A549 (cell line): ENCODE measurements around the gene MPHOSPH9. TPM values are rescaled to one million over a fixed set of nuclear protein-coding genes. Genes with fewer than 3 reads are reported as not detected.

ENCODE experiments used
- ATAC-seq, 2 experiments: fragments of 200-7000 bp in 1 of 2; fragments of >200 bp in 1 of 2; cut with Nextera tagmentation in 1 of 2; cut with Tn5 transposase in 1 of 2; 3 replicates each; pipeline versions ENCODE4 v1.8.0 to v1.9.1; 2018 to 2020; ENCODE audit warnings: mild to moderate bottlenecking in 1 of 2, moderate library complexity in 1 of 2
- CTCF ChIA-PET: fragments of 300-600 bp; sonication (Branson Sonifier 250); formaldehyde crosslinking; extraction: SDS; loops from one replicate; lab custom pipeline; 2021; ENCODE audit warnings: antibody characterized with exemption, inconsistent platforms; lab: Yijun Ruan, JAX
- POLR2A ChIA-PET: fragments of 350-600 bp; formaldehyde crosslinking; extraction: SDS; loops from one replicate; lab custom pipeline; 2021; ENCODE audit warnings: antibody characterized with exemption, inconsistent platforms; lab: Yijun Ruan, JAX
- DNase-seq, 2 experiments: peaks; one replicate each; pipeline versions ENCODE4 v3.0.0 to v3.0.0-alpha.2; 2011 to 2016; ENCODE audit warnings: low read depth in 1 of 2, low spot score in 1 of 2
- FAIRE-seq: peaks from 2 replicates; lab custom pipeline; 2011; peaks lifted over from hg19 to GRCh38; lab: Jason Lieb, UNC
- H3K27ac ChIP-seq, 2 experiments: fragments of >200 bp; sonication (Bioruptor Twin); formaldehyde crosslinking; 3 replicates each; pipeline ENCODE4 v1.5.1; 2016 to 2017
- H3K4me1 ChIP-seq: fragments of >200 bp; sonication (Bioruptor Twin); formaldehyde crosslinking; 3 replicates; pipeline ENCODE4 v1.6.1; 2016
- H3K4me2 ChIP-seq: fragments of >200 bp; sonication (Bioruptor Twin); formaldehyde crosslinking; 3 replicates; pipeline ENCODE4 v1.6.1; 2016
- H3K4me3 ChIP-seq: fragments of >200 bp; sonication (Bioruptor Twin); formaldehyde crosslinking; 3 replicates; pipeline ENCODE4 v1.5.1; 2016
- H3K9me3 ChIP-seq: fragments of >200 bp; sonication (Bioruptor Twin); formaldehyde crosslinking; 3 replicates; pipeline ENCODE4 v1.6.1; 2016
- BHLHE40 ChIP-seq: IDR thresholded peaks from 2 replicates; pipeline ENCODE4 v1.6.1; 2012; ENCODE audit warnings: low read depth, low read length, inconsistent platforms
- CBX2 ChIP-seq: fragments of 200-600 bp; sonication (generic); IDR thresholded peaks from 2 replicates; pipeline ENCODE4 v1.6.1; 2016; ENCODE audit warnings: low read depth, mild to moderate bottlenecking, borderline replicate concordance
- CHD4 ChIP-seq: fragments of 200-600 bp; sonication (generic); IDR thresholded peaks from 2 replicates; pipeline ENCODE4 v1.6.1; 2016; ENCODE audit warnings: antibody characterized with exemption, mild to moderate bottlenecking, borderline replicate concordance
- EHMT2 ChIP-seq: fragments of 200-600 bp; sonication (generic); IDR thresholded peaks from 2 replicates; pipeline ENCODE4 v1.6.1; 2016; ENCODE audit warnings: antibody characterized with exemption, low read depth, mild to moderate bottlenecking, moderate library complexity
- HOXA7 ChIP-seq: fragments of 250-450 bp; sonication (Bioruptor Pico); IDR thresholded peaks from 2 replicates; pipeline ENCODE4 v1.5.0; 2020; ENCODE audit warnings: mild to moderate bottlenecking, moderate library complexity
- JUN ChIP-seq, 2 experiments: fragments of >200 bp; sonication (Bioruptor Twin); formaldehyde crosslinking; IDR thresholded peaks; 2 replicates in 1 of 2; 3 replicates in 1 of 2; pipeline ENCODE4 v1.6.1; 2016 to 2017
- JUNB ChIP-seq: fragments of >200 bp; sonication (Bioruptor Twin); formaldehyde crosslinking; IDR thresholded peaks from 2 replicates; pipeline ENCODE4 v1.6.1; 2016
- KDM1A ChIP-seq: fragments of 200-600 bp; sonication (generic); IDR thresholded peaks from 2 replicates; pipeline ENCODE4 v1.6.1; 2016; ENCODE audit warnings: low read depth, mild to moderate bottlenecking
- KDM5A ChIP-seq: fragments of 200-600 bp; sonication (generic); IDR thresholded peaks from 2 replicates; pipeline ENCODE4 v1.6.1; 2016; ENCODE audit warnings: antibody characterized with exemption, mild to moderate bottlenecking
- MAFK ChIP-seq: fragments of 450-650 bp; IDR thresholded peaks from 2 replicates; pipeline ENCODE4 v1.6.1; 2014; ENCODE audit not compliant: partially characterized antibody
- MAZ ChIP-seq: fragments of 150-350 bp; IDR thresholded peaks from 2 replicates; pipeline ENCODE4 v1.6.1; 2014; ENCODE audit warnings: antibody characterized with exemption, low read depth, low read length, borderline replicate concordance
- NFE2L2 ChIP-seq: fragments of 150-350 bp; conservative IDR thresholded peaks from 2 replicates; pipeline ENCODE4 v1.6.1; 2014; ENCODE audit warnings: low read length
- POLR2A ChIP-seq: IDR thresholded peaks from 2 replicates; pipeline ENCODE4 v1.6.1; 2012; ENCODE audit warnings: mild to moderate bottlenecking, low read length
- RFX5 ChIP-seq: fragments of 450-650 bp; IDR thresholded peaks from 2 replicates; pipeline ENCODE4 v1.7.1; 2014; ENCODE audit warnings: antibody characterized with exemption, mild to moderate bottlenecking, moderate library complexity
- RNF2 ChIP-seq: fragments of 200-600 bp; sonication (generic); IDR thresholded peaks from 2 replicates; pipeline ENCODE4 v1.6.1; 2016; ENCODE audit warnings: low read depth, mild to moderate bottlenecking, antibody characterized with exemption, moderate library complexity, borderline replicate concordance
- SREBF2 ChIP-seq: fragments of 450-650 bp; IDR thresholded peaks from 2 replicates; pipeline ENCODE4 v1.6.1; 2014; ENCODE audit warnings: mild to moderate bottlenecking, moderate library complexity
- ZFP36 ChIP-seq: fragments of 450-650 bp; IDR thresholded peaks from 2 replicates; pipeline ENCODE4 v1.6.1; 2014; ENCODE audit warnings: borderline replicate concordance; ENCODE audit not compliant: partially characterized antibody
- ZSCAN20 ChIP-seq: fragments of 250-450 bp; sonication (Bioruptor Pico); IDR thresholded peaks from 2 replicates; pipeline ENCODE4 v1.8.0; 2022; ENCODE audit warnings: mild to moderate bottlenecking, moderate library complexity
- WGBS: methylation state at CpG from one replicate; pipeline ENCODE4 v1.1.6; 2017; ENCODE audit errors: missing lambda C conversion rate; 5-methylcytosine and 5-hydroxymethylcytosine counted together
- polyA plus RNA-seq, 4 experiments: library from polyadenylated mRNA; depleted of rRNA in 3 of 4; stranded (reverse); fragments of >200 nt; fragmentation: RNase III in 1 of 4; extraction: RNeasy Plus Mini Kit Qiagen cat#74134 plus additional on column Dnase treatment in 1 of 4; gene quantifications; 2 replicates in 3 of 4; 3 replicates in 1 of 4; pipeline ENCODE4 v1.2.3, GENCODE V29; 2011 to 2017
- TF ChIP-seq, protein P1 (sequence below): fragments of >200 bp; sonication (Bioruptor Twin); formaldehyde crosslinking; IDR thresholded peaks from 2 replicates; pipeline ENCODE4 v1.6.1; 2016
- TF ChIP-seq, protein P2 (sequence below): IDR thresholded peaks from 2 replicates; pipeline ENCODE4 v1.6.1; 2012; ENCODE audit warnings: low read depth, borderline replicate concordance
- TF ChIP-seq, protein P3 (sequence below): IDR thresholded peaks from 2 replicates; pipeline ENCODE4 v1.6.1; 2012

MPHOSPH9 gene
- polyA plus RNA-seq, 2 of the 4 experiments (the other 2 are of a cell fraction): 31.0 to 74.9 TPM

DNA sequence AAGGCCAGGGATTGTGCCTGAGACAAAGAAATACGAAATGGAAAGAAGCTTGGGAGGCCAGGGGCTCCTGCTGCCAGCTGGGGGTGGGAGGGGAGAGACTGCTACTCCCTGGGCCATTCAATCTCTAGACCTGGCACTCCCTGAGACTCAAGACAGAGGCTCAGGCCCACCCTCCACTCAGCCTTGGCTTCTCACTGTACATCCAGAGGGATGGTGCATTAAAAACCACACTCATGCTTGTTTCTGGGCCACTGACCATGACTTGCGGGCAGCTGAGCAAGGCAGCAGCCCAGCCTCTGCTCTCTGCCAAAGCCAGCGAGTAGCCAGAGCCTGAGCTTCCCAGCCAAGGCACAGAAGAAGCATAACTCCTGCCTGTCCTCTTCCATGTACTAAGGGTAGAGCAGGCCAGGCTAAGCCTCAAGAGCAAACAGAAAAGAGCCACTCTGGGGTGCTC lies 123.6 kb downstream of the MPHOSPH9 start (continued):
- TF ChIP-seq CBX2: no peak
- TF ChIP-seq JUN (IDR thresholded peaks at IDR 0.05): no peak
- no peak for TF ChIP-seq BHLHE40

DNA sequence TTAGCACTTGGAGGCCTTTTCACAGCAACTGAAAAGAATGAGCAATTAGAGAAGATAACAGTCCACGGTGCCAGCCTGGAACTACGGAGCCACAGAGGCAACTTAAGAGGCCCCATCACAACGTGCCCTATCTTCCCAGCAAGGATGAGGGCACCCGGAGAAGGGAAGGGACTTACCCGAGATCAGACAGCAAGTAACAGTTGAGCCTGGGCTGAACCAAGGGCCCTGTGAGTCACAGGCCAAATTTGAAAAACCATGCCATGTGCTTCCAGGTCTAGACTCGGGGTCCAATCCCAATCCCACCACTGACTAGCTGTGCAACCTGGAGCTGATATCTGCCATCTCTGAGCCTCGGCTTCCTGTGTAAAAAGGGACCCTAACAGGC lies 124.3 kb downstream of the MPHOSPH9 start:
- 85% methylated on average over 7 of the region's 7 CpGs for WGBS
- CTCF ChIA-PET: interaction anchor here (1.3 to 5.3 kb wide), 3 partner anchors 17 to 64 kb away, joined by 3 to 27 read pairs (median 8); partner anchors contain the start of gene PITPNM2

DNA sequence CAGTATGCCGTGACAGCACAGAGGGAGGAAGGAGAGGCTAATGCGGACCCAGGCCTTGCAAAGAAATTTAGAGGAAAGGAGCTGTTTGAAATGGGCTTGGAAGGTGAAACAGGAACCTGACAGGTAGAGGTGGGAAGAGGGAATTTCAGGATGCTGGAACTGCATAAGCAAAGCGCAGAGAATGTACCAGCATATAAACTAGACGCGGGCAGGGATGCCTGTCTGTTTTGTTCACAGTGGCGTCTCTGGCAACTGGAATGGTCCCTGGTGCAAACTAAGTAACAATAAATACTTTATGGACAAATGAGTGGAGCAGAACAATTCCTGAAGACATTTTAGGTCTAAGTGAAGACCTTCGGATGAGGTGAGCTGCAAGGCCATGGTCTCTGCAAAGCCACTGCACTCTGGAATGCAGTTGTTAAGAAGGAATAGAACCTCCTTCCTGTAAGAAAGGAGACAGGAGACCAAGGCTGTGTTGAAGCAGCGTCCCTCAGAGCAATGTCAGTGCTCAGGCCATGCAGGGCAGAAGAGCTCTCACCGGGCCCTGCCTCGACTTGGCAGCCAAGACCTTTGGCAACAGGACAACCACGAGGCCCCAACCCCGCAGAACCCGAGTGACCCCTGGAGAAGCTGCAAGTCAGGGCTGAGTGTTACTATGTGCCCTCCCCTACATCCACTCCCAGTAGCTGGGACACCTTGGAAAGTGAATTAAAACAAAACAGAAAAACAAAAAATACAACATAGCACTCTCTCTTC lies 124.8 kb downstream of the MPHOSPH9 start:
- TF ChIP-seq ZSCAN20 (no peak), JUNB (no peak), EHMT2 (no peak), JUN (IDR thresholded peaks at IDR 0.05) (no peak), MAZ (no peak), HOXA7 (no peak), BHLHE40 (no peak)
- peak overlapping the region in 1 of 2 experiments; percentile 66; a peak in 1 of 6 replicates for H3K27ac ChIP-seq
- H3K9me3 ChIP-seq: no peaks in the 10 kb centered on the region
- H3K4me1 ChIP-seq: peaks cover 26% of the 10 kb centered on the region
- H3K4me2 ChIP-seq: no peak overlapping the region
- DNase-seq (no peak), FAIRE-seq (no peak), ATAC-seq (no peak)
- CTCF ChIA-PET: interaction anchor here (0.6 to 5.3 kb wide), 5 partner anchors 12 to 77 kb away, joined by 3 to 27 read pairs (median 3); partner anchors contain the start of gene PITPNM2
- no peak overlapping the region for H3K4me3 ChIP-seq
- WGBS: 92% methylated on average over 13 of the region's 13 CpGs
- POLR2A ChIA-PET: no interaction called here

More for the DNA sequence above, 124.3 kb downstream of the MPHOSPH9 start:
- ATAC-seq: no peak
- no peak overlapping the region for H3K4me3 ChIP-seq
- no peaks in the 10 kb centered on the region for H3K9me3 ChIP-seq
- FAIRE-seq: no peak
- no peak for TF ChIP-seq RNF2
- TF ChIP-seq, protein P1, sequence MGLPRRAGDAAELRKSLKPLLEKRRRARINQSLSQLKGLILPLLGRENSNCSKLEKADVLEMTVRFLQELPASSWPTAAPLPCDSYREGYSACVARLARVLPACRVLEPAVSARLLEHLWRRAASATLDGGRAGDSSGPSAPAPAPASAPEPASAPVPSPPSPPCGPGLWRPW: no peak
- TF ChIP-seq, protein P2, sequence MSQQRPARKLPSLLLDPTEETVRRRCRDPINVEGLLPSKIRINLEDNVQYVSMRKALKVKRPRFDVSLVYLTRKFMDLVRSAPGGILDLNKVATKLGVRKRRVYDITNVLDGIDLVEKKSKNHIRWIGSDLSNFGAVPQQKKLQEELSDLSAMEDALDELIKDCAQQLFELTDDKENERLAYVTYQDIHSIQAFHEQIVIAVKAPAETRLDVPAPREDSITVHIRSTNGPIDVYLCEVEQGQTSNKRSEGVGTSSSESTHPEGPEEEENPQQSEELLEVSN: no peak
- no peak for TF ChIP-seq POLR2A
- TF ChIP-seq RFX5: no peak
- no peak for TF ChIP-seq MAFK
- TF ChIP-seq CHD4: no peak
- no peak for TF ChIP-seq SREBF2
- no peak for TF ChIP-seq BHLHE40
- TF ChIP-seq KDM1A: no peak
- TF ChIP-seq NFE2L2: no peak
- no peak for TF ChIP-seq KDM5A
- TF ChIP-seq, protein P3, sequence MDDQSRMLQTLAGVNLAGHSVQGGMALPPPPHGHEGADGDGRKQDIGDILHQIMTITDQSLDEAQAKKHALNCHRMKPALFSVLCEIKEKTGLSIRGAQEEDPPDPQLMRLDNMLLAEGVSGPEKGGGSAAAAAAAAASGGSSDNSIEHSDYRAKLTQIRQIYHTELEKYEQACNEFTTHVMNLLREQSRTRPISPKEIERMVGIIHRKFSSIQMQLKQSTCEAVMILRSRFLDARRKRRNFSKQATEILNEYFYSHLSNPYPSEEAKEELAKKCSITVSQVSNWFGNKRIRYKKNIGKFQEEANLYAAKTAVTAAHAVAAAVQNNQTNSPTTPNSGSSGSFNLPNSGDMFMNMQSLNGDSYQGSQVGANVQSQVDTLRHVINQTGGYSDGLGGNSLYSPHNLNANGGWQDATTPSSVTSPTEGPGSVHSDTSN: no peak
- TF ChIP-seq ZFP36: no peak
- TF ChIP-seq, all 56 proteins: peak for 0
- H3K4me2 ChIP-seq: no peak overlapping the region
- POLR2A ChIA-PET: no interaction called here
- H3K4me1 ChIP-seq: peaks cover 21% of the 10 kb centered on the region
- DNase-seq: no peak
- peak overlapping the region in 1 of 2 experiments; percentile 31; a peak in 1 of 6 replicates for H3K27ac ChIP-seq
